K562 (cell line): ENCODE data around the gene SLC49A3. TPM values are rescaled to one million over a fixed set of nuclear protein-coding genes. Genes with fewer than 3 reads are reported as not detected.

Source experiments
- ARID3B ChIP-seq: fragments of 250-450 bp; sonication (Bioruptor Pico); IDR thresholded peaks from 2 replicates; pipeline ENCODE4 v1.4.0; 2020; ENCODE audit warnings: borderline replicate concordance
- ATF7 ChIP-seq: fragments of 450-650 bp; IDR thresholded peaks from 2 replicates; pipeline ENCODE4 v1.7.1; 2014; ENCODE audit warnings: mild to moderate bottlenecking, moderate library complexity
- BDP1 ChIP-seq: IDR thresholded peaks from 3 replicates; pipeline ENCODE4 v1.6.1; 2011; ENCODE audit not compliant: insufficient read length, insufficient read depth
- DMBX1 ChIP-seq: fragments of 250-450 bp; sonication (Bioruptor Pico); IDR thresholded peaks from 2 replicates; pipeline ENCODE4 v1.8.0; 2022; ENCODE audit warnings: inconsistent platforms, mild to moderate bottlenecking, moderate library complexity, borderline replicate concordance
- E2F3 ChIP-seq: fragments of 250-450 bp; sonication (Bioruptor Pico); IDR thresholded peaks from 2 replicates; pipeline ENCODE4 v1.4.0; 2020; ENCODE audit warnings: mild to moderate bottlenecking
- ELK3 ChIP-seq: fragments of 450-650 bp; formaldehyde crosslinking; IDR thresholded peaks from 2 replicates; pipeline ENCODE4 v1.4.0; 2020; ENCODE audit warnings: mild to moderate bottlenecking
- EP300 ChIP-seq: IDR thresholded peaks from 2 replicates; pipeline ENCODE4 v1.6.1; 2012; ENCODE audit warnings: low read length, improper control_type of control experiment
- ERF ChIP-seq: fragments of 450-650 bp; formaldehyde crosslinking; IDR thresholded peaks from 2 replicates; pipeline ENCODE4 v1.4.0; 2020; ENCODE audit warnings: mild to moderate bottlenecking, mixed read lengths
- FIP1L1 ChIP-seq: fragments of 200-400 bp; formaldehyde crosslinking; IDR thresholded peaks from 2 replicates; pipeline ENCODE4 v1.6.1; 2018; ENCODE audit warnings: mild to moderate bottlenecking, low read depth, low read length; ENCODE audit not compliant: poor library complexity, severe bottlenecking
- GABPB2 ChIP-seq: fragments of 250-450 bp; sonication (Bioruptor Pico); conservative IDR thresholded peaks from 2 replicates; pipeline ENCODE4 v1.5.1; 2021; ENCODE audit warnings: mild to moderate bottlenecking
- HDAC1 ChIP-seq, 2 experiments: fragments of 450-650 bp; IDR thresholded peaks; 2 replicates each; pipeline ENCODE4 v1.6.1; 2016 to 2017; ENCODE audit warnings: inconsistent platforms in 1 of 2, mild to moderate bottlenecking in 1 of 2, moderate library complexity in 1 of 2
- MGA ChIP-seq: fragments of 450-650 bp; IDR thresholded peaks from 2 replicates; pipeline ENCODE4 v1.6.1; 2016; ENCODE audit warnings: mild to moderate bottlenecking, moderate library complexity
- SUPT5H ChIP-seq: fragments of 450-650 bp; IDR thresholded peaks from 2 replicates; pipeline ENCODE4 v1.6.1; 2016
- ZNF197 ChIP-seq: fragments of 200-800 bp; sonication (Bioruptor generic); IDR thresholded peaks from 2 replicates; pipeline ENCODE4 v1.6.1; 2016; ENCODE audit warnings: low read depth, missing genetic modification characterization, missing compliant biosample characterization
- ZNF445 ChIP-seq: fragments of 250-450 bp; sonication (Bioruptor Pico); IDR thresholded peaks from 2 replicates; pipeline ENCODE4 v1.4.0; 2020; ENCODE audit warnings: low read depth, mild to moderate bottlenecking, moderate library complexity
- polyA plus RNA-seq, 8 experiments: library from polyadenylated mRNA; depleted of rRNA in 4 of 8; stranded (reverse) in 5 of 8; unstranded in 3 of 8; fragments of >200 nt; fragmentation: Nextera tagmentation in 2 of 8; fragmentation: Illumina TruSeq in 1 of 8; extraction: Ambion mirVana in 2 of 8; extraction: Trizol in 1 of 8; gene quantifications; 2 replicates each; pipeline versions ENCODE4 v1.2.1 to v1.2.3, GENCODE V29; 2011 to 2014; ENCODE audit warnings: inconsistent platforms in 1 of 8, missing spikeins in 1 of 8
- total RNA-seq, 7 experiments: library from RNA; depleted of rRNA in 6 of 7; stranded (reverse); fragments of >200 nt in 6 of 7; fragmentation: Illumina TruSeq in 2 of 7; extraction: Trizol in 2 of 7; gene quantifications; 2 replicates each; pipeline versions ENCODE4 v1.2.1 to v1.2.3, GENCODE V29; 2011 to 2021; ENCODE audit warnings: low replicate concordance in 1 of 7

Gene SLC49A3
- total and polyA plus RNA-seq, 9 of the 15 experiments (the other 6 are each of a cell fraction or from before 2014, with no cell fraction given), result 0.24 to 0.41 TPM; not detected in 7

GRCh38 chr4:680091-680490, 8.9 kb downstream of the SLC49A3 start (continued):
- TF ChIP-seq ARID3B, result no peak
- no peak for TF ChIP-seq ERF (CRISPR knock-in tag)
- TF ChIP-seq ELK3 (CRISPR knock-in tag), result no peak
- TF ChIP-seq E2F3 (CRISPR knock-in tag), result no peak
- peak; percentile 13 for TF ChIP-seq FIP1L1
- TF ChIP-seq EP300, result no peak
- no peak for TF ChIP-seq DMBX1 (CRISPR knock-in tag)
- no peak for TF ChIP-seq HDAC1 (IDR thresholded peaks at IDR 0.05)
- no peak for TF ChIP-seq SUPT5H
- no peak for TF ChIP-seq ATF7
- TF ChIP-seq BDP1, result no peak
- no peak for TF ChIP-seq GABPB2 (CRISPR knock-in tag)
- no peak for TF ChIP-seq ZNF445
- 0 out of 2 replicates have a peak, but pooled peaks have one; percentile 38 for TF ChIP-seq MGA
- no peak for TF ChIP-seq ZNF197 (CRISPR knock-in tag)
